ENCODE measurements around the gene CSRNP3.

DNA sequence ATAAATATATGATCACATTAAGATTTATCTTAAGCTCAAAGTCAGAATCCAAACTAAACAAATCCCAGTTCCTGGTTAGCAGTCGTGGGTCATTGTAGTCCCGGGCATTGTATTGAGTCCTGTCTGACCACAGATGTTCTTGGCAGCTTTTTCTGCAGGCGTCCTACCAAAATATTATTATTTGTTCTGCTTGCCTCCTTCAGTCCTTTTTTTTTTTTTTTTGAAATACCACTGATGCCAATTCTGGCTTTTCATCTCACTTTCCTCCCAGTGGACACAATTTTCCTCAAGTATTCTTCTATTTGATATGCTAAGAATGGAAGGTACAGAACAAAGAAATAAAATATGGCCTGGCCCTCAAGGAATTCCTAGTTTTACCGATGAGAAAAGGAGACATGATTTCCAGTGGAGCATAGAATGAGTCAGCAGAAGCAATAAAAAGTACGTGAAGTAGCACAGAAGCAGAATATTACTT, 151.6 kb downstream of the CSRNP3 start:
- TF ChIP-seq, protein P1, sequence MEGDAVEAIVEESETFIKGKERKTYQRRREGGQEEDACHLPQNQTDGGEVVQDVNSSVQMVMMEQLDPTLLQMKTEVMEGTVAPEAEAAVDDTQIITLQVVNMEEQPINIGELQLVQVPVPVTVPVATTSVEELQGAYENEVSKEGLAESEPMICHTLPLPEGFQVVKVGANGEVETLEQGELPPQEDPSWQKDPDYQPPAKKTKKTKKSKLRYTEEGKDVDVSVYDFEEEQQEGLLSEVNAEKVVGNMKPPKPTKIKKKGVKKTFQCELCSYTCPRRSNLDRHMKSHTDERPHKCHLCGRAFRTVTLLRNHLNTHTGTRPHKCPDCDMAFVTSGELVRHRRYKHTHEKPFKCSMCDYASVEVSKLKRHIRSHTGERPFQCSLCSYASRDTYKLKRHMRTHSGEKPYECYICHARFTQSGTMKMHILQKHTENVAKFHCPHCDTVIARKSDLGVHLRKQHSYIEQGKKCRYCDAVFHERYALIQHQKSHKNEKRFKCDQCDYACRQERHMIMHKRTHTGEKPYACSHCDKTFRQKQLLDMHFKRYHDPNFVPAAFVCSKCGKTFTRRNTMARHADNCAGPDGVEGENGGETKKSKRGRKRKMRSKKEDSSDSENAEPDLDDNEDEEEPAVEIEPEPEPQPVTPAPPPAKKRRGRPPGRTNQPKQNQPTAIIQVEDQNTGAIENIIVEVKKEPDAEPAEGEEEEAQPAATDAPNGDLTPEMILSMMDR (IDR thresholded peaks at IDR 0.05) = no peak
- TF ChIP-seq POLR2AphosphoS5 (IDR thresholded peaks at IDR 0.05; ENCODE audit: low read depth, low read length) (no peak), SIN3A (IDR thresholded peaks at IDR 0.05; ENCODE audit: borderline replicate concordance, insufficient read depth, low read depth, low read length) (no peak)

Measured in Panc1 (cell line).